GM19372 (cell line): ENCODE data around the gene SRPK3.
"Not testable (repeated sequence)": the region's sequence is repeated elsewhere in the genome, so short reads cannot be mapped to it uniquely, and the experiment has no call there.

Source experiments
- ATAC-seq: cut with Tn5 transposase; IDR thresholded peaks from one replicate; pipeline ENCODE4 v1.9.1; 2021; ENCODE audit warnings: mild to moderate bottlenecking, low read depth, moderate library complexity; ENCODE audit not compliant: unreplicated experiment

The SRPK3 gene

GRCh38 chrX:153745067-153745433 lies 35.8 kb upstream of the SRPK3 start:
- not testable (repeated sequence) for ATAC-seq

- ATAC-seq: no peak
Measured at GRCh38 chrX:153746359-153746758, 34.5 kb upstream of the SRPK3 start.

- not testable (repeated sequence) for ATAC-seq
Measured at GRCh38 chrX:153746991-153747390, 33.9 kb upstream of the SRPK3 start.

- ATAC-seq: not testable (repeated sequence)
Measured at GRCh38 chrX:153749017-153749416, 31.8 kb upstream of the SRPK3 start.

GRCh38 chrX:153750127-153750774 lies 30.6 kb upstream of the SRPK3 start:
- no peak for ATAC-seq

GRCh38 chrX:153755136-153755535 lies 25.7 kb upstream of the SRPK3 start:
- ATAC-seq: no peak

- no peak for ATAC-seq
Measured at GRCh38 chrX:153761863-153762262, 19.0 kb upstream of the SRPK3 start.

- no peak for ATAC-seq
Measured at GRCh38 chrX:153762626-153763173, 18.1 kb upstream of the SRPK3 start.

- no peak for ATAC-seq
Measured at GRCh38 chrX:153763298-153763932, 17.4 kb upstream of the SRPK3 start.

GRCh38 chrX:153763989-153764755 lies 16.7 kb upstream of the SRPK3 start, which contains the start of gene PLXNB3:
Gene PLXNB3 (plus strand): TSS chrX:153764249. CDS start chrX:153765536, 1,287 bp downstream.
- no peak for ATAC-seq

- ATAC-seq: no peak
Measured at GRCh38 chrX:153764786-153765137, 16.1 kb upstream of the SRPK3 start.

GRCh38 chrX:153765138-153766079 lies 15.4 kb upstream of the SRPK3 start:
- ATAC-seq: no peak

GRCh38 chrX:153766098-153766817 lies 14.6 kb upstream of the SRPK3 start:
- ATAC-seq: no peak

- ATAC-seq: no peak
Measured at GRCh38 chrX:153766871-153767673, 13.8 kb upstream of the SRPK3 start.

- no peak for ATAC-seq
Measured at GRCh38 chrX:153767674-153768055, 13.2 kb upstream of the SRPK3 start.

- no peak for ATAC-seq
Measured at GRCh38 chrX:153768311-153769157, 12.3 kb upstream of the SRPK3 start.

GRCh38 chrX:153769158-153769864 lies 11.5 kb upstream of the SRPK3 start:
- no peak for ATAC-seq
